ENCODE data around the gene NRG4.

NRG4 gene

GRCh38 chr15:75902129-75902557 is 110.1 kb downstream of the NRG4 start:
- no peak for DNase-seq
- Histone ChIP-seq H3K27ac (ENCODE audit: low read length) (no peak overlapping the region), H3F3A (ENCODE audit: insufficient read depth, low read length) (peaks cover 10% of the 10 kb centered on the region), H3K4me2 (ENCODE audit: low read depth, low read length) (no peak overlapping the region), H2AFZ (ENCODE audit: low read length) (no peak overlapping the region), H3K27me3 (replicated peaks; ENCODE audit: insufficient read depth, low read length) (no peaks in the 10 kb centered on the region), H3K4me1 (ENCODE audit: low read length) (peaks cover 14% of the 10 kb centered on the region), H3K79me2 (ENCODE audit: low read length) (peaks cover 33% of the 10 kb centered on the region), H3K4me3 (ENCODE audit: low read length) (no peak overlapping the region), H3K9me2 (replicated peaks; ENCODE audit: insufficient read depth, low read length) (no peaks in the 10 kb centered on the region), H3K9ac (ENCODE audit: low read length) (no peak overlapping the region), H3K36me3 (replicated peaks; ENCODE audit: insufficient read depth, low read length) (no peaks in the 10 kb centered on the region; the same call in 1 of the 2 replicates), H4K20me1 (ENCODE audit: insufficient read depth, low read length) (no peaks in the 10 kb centered on the region), H3K9me3 (replicated peaks; ENCODE audit: insufficient read depth, low read length) (no peaks in the 10 kb centered on the region)
- TF ChIP-seq CTCF (IDR thresholded peaks at IDR 0.05; ENCODE audit: low read length) = no peak
- TF ChIP-seq EZH2phosphoT487 (IDR thresholded peaks at IDR 0.05; ENCODE audit: low read length) = no peak
- TF ChIP-seq EZH2 (optimal IDR thresholded peaks at IDR 0.05; ENCODE audit: low read depth, low read length) = no peak

GRCh38 chr15:75900577-75900976 is 111.6 kb downstream of the NRG4 start:
- H3K27me3 ChIP-seq (replicated peaks; ENCODE audit: insufficient read depth, low read length) = no peaks in the 10 kb centered on the region
- peaks cover 18% of the 10 kb centered on the region for H3K79me2 ChIP-seq (ENCODE audit: low read length)
- no peaks in the 10 kb centered on the region for H3K9me3 ChIP-seq (replicated peaks; ENCODE audit: insufficient read depth, low read length)
- DNase-seq = no peak
- H3K4me3 ChIP-seq (ENCODE audit: low read length) = no peak overlapping the region
- no peak overlapping the region for H3K9ac ChIP-seq (ENCODE audit: low read length)
- TF ChIP-seq CTCF (IDR thresholded peaks at IDR 0.05; ENCODE audit: low read length) (no peak), EZH2phosphoT487 (IDR thresholded peaks at IDR 0.05; ENCODE audit: low read length) (no peak), EZH2 (optimal IDR thresholded peaks at IDR 0.05; ENCODE audit: low read depth, low read length) (no peak)
- no peak overlapping the region for H3K27ac ChIP-seq (ENCODE audit: low read length)
- H2AFZ ChIP-seq (ENCODE audit: low read length) = no peak overlapping the region
- H3K4me1 ChIP-seq (ENCODE audit: low read length) = peaks cover 13% of the 10 kb centered on the region
- no peak overlapping the region for H3K4me2 ChIP-seq (ENCODE audit: low read depth, low read length)
- H3F3A ChIP-seq (ENCODE audit: insufficient read depth, low read length) = peaks cover 10% of the 10 kb centered on the region
- H3K36me3 ChIP-seq (replicated peaks; ENCODE audit: insufficient read depth, low read length) = no peaks in the 10 kb centered on the region
- no peaks in the 10 kb centered on the region for H4K20me1 ChIP-seq (ENCODE audit: insufficient read depth, low read length)
- no peaks in the 10 kb centered on the region for H3K9me2 ChIP-seq (replicated peaks; ENCODE audit: insufficient read depth, low read length)

GRCh38 chr15:75895731-75896130 is 116.5 kb downstream of the NRG4 start:
- no peaks in the 10 kb centered on the region for H4K20me1 ChIP-seq (ENCODE audit: insufficient read depth, low read length)
- no peaks in the 10 kb centered on the region for H3F3A ChIP-seq (ENCODE audit: insufficient read depth, low read length)
- no peaks in the 10 kb centered on the region for H3K27me3 ChIP-seq (replicated peaks; ENCODE audit: insufficient read depth, low read length)
- TF ChIP-seq CTCF (IDR thresholded peaks at IDR 0.05; ENCODE audit: low read length) = no peak
- no peak for TF ChIP-seq EZH2 (optimal IDR thresholded peaks at IDR 0.05; ENCODE audit: low read depth, low read length)
- TF ChIP-seq EZH2phosphoT487 (IDR thresholded peaks at IDR 0.05; ENCODE audit: low read length) = no peak
- no peaks in the 10 kb centered on the region for H3K9me2 ChIP-seq (replicated peaks; ENCODE audit: insufficient read depth, low read length)
- DNase-seq = no peak
- H3K79me2 ChIP-seq (ENCODE audit: low read length) = no peaks in the 10 kb centered on the region
- no peaks in the 10 kb centered on the region for H3K4me1 ChIP-seq (ENCODE audit: low read length)
- H3K9ac ChIP-seq (ENCODE audit: low read length) = no peak overlapping the region
- no peak overlapping the region for H3K27ac ChIP-seq (ENCODE audit: low read length)
- no peak overlapping the region for H3K4me2 ChIP-seq (ENCODE audit: low read depth, low read length)
- H3K36me3 ChIP-seq (replicated peaks; ENCODE audit: insufficient read depth, low read length) = no peaks in the 10 kb centered on the region
- H3K4me3 ChIP-seq (ENCODE audit: low read length) = no peak overlapping the region
- H3K9me3 ChIP-seq (replicated peaks; ENCODE audit: insufficient read depth, low read length) = no peaks in the 10 kb centered on the region
- H2AFZ ChIP-seq (ENCODE audit: low read length) = no peak overlapping the region
